GM12873 (cell line): ENCODE measurements around the gene CHM.

Source experiments
- TF ChIP-seq, protein P1 (sequence below): IDR thresholded peaks from 2 replicates; pipeline ENCODE4 v1.5.1; 2012; ENCODE audit warnings: low read depth, mild to moderate bottlenecking, moderate library complexity, low read length, control low read depth; ENCODE audit not compliant: insufficient read depth; ENCODE audit errors: missing control alignments

CHM gene

GRCh38 chrX:85963736-85964135, 83.6 kb downstream of the CHM start:
- TF ChIP-seq, protein P1, sequence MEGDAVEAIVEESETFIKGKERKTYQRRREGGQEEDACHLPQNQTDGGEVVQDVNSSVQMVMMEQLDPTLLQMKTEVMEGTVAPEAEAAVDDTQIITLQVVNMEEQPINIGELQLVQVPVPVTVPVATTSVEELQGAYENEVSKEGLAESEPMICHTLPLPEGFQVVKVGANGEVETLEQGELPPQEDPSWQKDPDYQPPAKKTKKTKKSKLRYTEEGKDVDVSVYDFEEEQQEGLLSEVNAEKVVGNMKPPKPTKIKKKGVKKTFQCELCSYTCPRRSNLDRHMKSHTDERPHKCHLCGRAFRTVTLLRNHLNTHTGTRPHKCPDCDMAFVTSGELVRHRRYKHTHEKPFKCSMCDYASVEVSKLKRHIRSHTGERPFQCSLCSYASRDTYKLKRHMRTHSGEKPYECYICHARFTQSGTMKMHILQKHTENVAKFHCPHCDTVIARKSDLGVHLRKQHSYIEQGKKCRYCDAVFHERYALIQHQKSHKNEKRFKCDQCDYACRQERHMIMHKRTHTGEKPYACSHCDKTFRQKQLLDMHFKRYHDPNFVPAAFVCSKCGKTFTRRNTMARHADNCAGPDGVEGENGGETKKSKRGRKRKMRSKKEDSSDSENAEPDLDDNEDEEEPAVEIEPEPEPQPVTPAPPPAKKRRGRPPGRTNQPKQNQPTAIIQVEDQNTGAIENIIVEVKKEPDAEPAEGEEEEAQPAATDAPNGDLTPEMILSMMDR: no peak

DNA sequence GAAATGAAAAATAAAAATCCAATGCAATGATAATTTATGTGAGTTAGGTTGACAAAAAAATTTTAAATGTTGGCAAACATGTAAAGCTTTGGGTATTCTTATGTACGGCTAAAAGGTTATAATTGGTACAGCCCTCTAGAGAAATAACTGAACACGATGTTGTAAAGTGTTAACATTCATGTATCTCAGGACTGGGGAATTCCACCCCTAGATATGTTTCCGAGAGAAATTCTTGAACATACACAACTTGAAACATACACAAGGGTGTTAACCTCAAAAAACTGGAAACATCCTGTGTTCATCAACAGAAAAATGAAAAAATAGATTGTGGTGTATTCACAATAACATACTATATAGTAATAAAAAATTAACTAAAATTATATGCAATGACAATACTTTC, 91.8 kb downstream of the CHM start:
- TF ChIP-seq, protein P1: no peak

DNA sequence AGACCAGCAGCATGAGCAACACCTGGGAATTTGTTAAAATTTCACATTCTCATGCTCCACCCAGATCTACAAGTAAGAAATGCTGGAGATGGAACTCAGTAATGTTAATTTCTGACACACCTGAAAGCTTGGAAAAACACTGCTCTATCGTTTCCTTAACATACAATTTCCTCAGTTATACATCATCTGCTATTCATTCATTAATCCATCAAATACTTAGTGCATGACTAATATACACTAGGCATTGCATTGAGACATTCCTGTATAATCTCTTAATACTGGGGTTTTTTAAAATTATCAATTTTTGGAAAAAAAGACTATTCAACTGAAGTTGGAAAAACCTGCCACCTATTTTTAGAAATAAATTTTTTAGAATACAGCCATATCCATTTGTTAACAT, 106.1 kb downstream of the CHM start:
- TF ChIP-seq, protein P1: no peak

GRCh38 chrX:85930099-85930498, 117.3 kb downstream of the CHM start:
- TF ChIP-seq, protein P1: no peak

DNA sequence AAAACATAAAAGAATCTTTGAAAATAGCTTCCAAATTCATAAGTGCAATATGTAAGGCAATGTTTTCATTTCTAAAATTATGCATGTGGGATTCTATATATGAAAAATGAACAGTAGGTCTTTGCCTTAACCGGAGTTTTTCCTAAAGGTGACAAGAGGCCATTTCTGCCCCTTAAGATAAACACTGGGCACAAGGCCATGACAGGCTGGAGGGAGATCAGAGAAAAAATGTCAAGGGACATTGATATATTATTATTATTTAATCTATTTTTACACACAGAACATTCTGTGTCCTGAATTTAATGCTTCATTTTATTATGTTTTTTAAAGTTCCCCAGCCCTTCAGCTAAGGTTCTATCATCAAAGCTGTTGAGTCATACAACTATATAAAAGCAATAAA, 118.8 kb downstream of the CHM start:
- TF ChIP-seq, protein P1: no peak

DNA sequence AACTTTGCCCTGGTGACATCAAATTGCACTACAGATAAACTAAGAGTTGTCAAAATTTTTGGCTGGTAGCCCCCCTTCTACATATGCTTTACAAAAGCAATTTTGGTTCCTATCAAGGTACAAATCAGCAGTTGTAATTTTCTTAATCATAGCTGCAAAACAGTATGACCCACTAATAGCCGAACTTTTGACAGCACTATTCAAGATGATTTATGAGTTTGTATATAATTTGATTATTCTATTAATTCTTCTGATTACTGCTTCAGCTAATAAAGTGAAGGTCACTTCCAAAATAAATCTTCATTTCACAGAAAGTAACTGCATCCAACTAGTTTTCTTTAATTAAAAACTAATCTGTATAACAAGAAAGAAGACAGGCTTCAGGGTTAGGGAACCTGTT, 119.6 kb downstream of the CHM start:
- TF ChIP-seq, protein P1: no peak

DNA sequence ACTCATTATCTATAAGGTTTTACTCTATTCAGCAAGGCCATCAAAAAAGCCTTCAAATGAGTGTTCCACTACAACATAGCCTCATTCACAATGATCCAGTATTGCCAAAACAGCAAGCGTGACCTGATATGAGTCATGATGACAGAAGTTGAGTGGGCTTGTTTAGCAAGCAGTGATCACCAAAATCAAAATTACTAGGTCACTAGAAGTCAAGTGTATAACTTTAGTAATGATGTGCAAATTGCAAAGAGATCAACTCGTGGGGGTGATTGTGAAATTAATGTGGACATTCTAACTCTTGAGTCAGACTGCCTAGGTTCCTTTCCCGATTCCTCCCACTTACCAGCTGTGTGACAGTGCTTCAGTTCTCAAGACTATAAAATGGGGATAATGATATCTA, 124.5 kb downstream of the CHM start:
- TF ChIP-seq, protein P1: no peak
